GM18517 (cell line): Measurements from ENCODE around the gene FOXB2.
"Not testable (repeated sequence)": the region's sequence is repeated elsewhere in the genome, so short reads cannot be mapped to it uniquely, and the experiment has no call there.

Experiments used
- ATAC-seq: cut with Tn5 transposase; IDR thresholded peaks from one replicate; pipeline ENCODE4 v1.9.1; 2021; ENCODE audit warnings: mild to moderate bottlenecking, moderate library complexity; ENCODE audit not compliant: unreplicated experiment

FOXB2 gene

GRCh38 chr9:77043743-77044142 lies 24.3 kb downstream of the FOXB2 start:
- ATAC-seq = not testable (repeated sequence)

- ATAC-seq = not testable (repeated sequence)
These were observed 41.2 kb downstream of the FOXB2 start for GRCh38 chr9:77060681-77061080.

GRCh38 chr9:77063645-77064285 lies 44.3 kb downstream of the FOXB2 start:
- no peak for ATAC-seq

GRCh38 chr9:77066388-77066787 lies 46.9 kb downstream of the FOXB2 start:
- ATAC-seq = no peak
